ENCODE data around the gene NUP37.

DNA sequence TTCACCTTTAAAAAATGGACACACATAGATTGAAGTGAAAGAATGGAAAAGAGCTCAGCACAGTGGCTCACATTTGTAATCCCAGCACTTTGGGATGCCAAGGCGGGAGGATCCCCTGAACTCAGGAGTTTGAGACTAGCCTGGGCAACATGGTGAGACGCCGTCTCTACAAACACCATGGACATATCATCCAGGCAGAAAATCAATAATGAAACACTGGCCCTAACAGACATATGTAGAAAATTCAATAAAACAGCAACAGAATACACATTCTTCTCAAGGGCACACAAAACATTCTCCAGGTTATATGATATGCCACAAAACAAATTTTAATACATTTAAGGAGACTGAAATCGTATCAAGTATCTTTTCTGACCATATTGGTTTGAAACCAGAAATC, 65.6 kb downstream of the NUP37 start:
- TF ChIP-seq FOSL2 (IDR thresholded peaks at IDR 0.05): no peak
- no peak for TF ChIP-seq FOSL2 (CRISPR knock-in tag; IDR thresholded peaks at IDR 0.05)
- TF ChIP-seq NFE2L2 (conservative IDR thresholded peaks at IDR 0.05; ENCODE audit: low read length): no peak
- TF ChIP-seq, protein P1, sequence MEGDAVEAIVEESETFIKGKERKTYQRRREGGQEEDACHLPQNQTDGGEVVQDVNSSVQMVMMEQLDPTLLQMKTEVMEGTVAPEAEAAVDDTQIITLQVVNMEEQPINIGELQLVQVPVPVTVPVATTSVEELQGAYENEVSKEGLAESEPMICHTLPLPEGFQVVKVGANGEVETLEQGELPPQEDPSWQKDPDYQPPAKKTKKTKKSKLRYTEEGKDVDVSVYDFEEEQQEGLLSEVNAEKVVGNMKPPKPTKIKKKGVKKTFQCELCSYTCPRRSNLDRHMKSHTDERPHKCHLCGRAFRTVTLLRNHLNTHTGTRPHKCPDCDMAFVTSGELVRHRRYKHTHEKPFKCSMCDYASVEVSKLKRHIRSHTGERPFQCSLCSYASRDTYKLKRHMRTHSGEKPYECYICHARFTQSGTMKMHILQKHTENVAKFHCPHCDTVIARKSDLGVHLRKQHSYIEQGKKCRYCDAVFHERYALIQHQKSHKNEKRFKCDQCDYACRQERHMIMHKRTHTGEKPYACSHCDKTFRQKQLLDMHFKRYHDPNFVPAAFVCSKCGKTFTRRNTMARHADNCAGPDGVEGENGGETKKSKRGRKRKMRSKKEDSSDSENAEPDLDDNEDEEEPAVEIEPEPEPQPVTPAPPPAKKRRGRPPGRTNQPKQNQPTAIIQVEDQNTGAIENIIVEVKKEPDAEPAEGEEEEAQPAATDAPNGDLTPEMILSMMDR (IDR thresholded peaks at IDR 0.05): no peak
- TF ChIP-seq JUN (IDR thresholded peaks at IDR 0.05): no peak
- TF ChIP-seq, protein P2, sequence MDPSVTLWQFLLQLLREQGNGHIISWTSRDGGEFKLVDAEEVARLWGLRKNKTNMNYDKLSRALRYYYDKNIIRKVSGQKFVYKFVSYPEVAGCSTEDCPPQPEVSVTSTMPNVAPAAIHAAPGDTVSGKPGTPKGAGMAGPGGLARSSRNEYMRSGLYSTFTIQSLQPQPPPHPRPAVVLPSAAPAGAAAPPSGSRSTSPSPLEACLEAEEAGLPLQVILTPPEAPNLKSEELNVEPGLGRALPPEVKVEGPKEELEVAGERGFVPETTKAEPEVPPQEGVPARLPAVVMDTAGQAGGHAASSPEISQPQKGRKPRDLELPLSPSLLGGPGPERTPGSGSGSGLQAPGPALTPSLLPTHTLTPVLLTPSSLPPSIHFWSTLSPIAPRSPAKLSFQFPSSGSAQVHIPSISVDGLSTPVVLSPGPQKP (IDR thresholded peaks at IDR 0.05; ENCODE audit: low read depth, low read length): no peak
- no peak for TF ChIP-seq TP53 (CRISPR knock-in tag; IDR thresholded peaks at IDR 0.05)
- no peak for TF ChIP-seq RCOR1 (IDR thresholded peaks at IDR 0.05; ENCODE audit: low read depth, low read length)
- TF ChIP-seq CBX2 (IDR thresholded peaks at IDR 0.05; ENCODE audit: borderline replicate concordance, low read depth): no peak
- no peak for TF ChIP-seq EP300 (IDR thresholded peaks at IDR 0.05)
- TF ChIP-seq POLR2A (IDR thresholded peaks at IDR 0.05; ENCODE audit: low read length): no peak
- TF ChIP-seq, protein P3, sequence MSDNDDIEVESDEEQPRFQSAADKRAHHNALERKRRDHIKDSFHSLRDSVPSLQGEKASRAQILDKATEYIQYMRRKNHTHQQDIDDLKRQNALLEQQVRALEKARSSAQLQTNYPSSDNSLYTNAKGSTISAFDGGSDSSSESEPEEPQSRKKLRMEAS (IDR thresholded peaks at IDR 0.05): no peak
- TF ChIP-seq ZC3H11A (IDR thresholded peaks at IDR 0.05): no peak
- no peak for TF ChIP-seq CEBPB (IDR thresholded peaks at IDR 0.05)
- no peak for TF ChIP-seq RFX5 (IDR thresholded peaks at IDR 0.05)
